ENCODE results near the gene SLC25A27.
"Not testable (repeated sequence)": the region's sequence is repeated elsewhere in the genome, so short reads cannot be mapped to it uniquely, and the experiment has no call there.

SLC25A27 gene

DNA sequence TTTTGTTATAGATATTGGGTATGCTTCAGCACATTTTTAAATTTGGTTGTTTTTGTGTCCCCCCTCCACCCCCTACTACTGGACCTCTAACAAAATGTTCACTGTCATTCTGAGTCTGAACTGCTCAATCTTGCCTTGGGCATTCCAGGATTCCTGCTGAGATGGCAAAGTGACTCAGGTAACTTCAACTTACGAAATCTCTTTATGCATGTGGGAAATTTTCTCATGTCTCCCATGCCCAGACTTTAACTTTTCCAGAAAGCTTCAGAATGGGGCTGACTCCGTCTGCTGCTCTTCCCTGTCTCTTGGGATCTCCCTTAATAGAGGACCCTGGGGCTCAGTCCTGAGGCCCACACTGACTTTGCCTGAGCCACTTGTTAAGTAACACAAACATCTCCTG lies 14.1 kb upstream of the SLC25A27 start:
- H3K27me3 Mint-ChIP-seq: peaks cover 16% of the 10 kb centered on the region
- H3K27ac Mint-ChIP-seq: no peak overlapping the region
- no peak for DNase-seq
- no peaks in the 10 kb centered on the region for H3K9me3 Mint-ChIP-seq
- H3K4me1 Mint-ChIP-seq: peaks cover 7% of the 10 kb centered on the region
- no peak overlapping the region for H3K4me3 Mint-ChIP-seq
- no peak for ATAC-seq

DNA sequence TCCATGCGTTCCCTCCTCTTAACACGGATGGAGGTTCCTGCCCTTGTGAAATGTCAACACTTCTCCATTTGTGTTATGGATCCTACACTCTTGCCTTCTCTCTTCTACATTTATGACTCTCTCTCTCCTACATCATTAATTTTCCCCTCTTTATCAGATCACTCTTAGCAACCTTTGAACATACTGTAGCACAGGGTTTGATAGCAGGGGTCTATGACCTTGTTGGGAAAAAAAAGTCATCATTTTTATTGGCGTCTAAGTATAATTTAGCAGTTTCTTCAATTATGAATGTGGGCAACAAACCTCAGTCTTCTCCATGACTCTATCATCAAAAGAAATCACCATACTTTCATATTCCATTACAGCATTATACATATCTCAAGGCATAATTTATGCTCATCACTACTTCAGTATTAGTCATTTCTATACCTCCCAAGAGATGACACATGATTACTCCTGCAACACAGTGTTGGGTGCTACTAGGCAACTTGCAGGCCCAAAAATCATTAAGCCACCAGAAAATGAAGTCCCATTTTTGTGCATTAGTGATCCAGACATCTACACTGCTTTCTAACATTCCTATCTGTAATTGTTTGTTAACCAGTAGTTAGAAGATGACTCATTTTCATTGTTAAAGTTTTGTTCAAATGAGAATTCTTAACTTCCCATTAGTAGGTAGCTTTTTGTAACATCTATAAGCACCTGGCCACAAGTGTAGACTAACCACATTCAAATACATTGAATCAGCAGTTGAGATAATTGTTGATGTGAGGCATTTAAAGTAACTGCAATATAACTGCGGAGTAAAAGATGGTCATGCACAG lies 9.6 kb upstream of the SLC25A27 start:
- no peak for DNase-seq
- no peak overlapping the region for H3K27ac Mint-ChIP-seq
- H3K4me1 Mint-ChIP-seq: peaks cover 7% of the 10 kb centered on the region
- peak; percentile 99 for ATAC-seq
- peaks cover 26% of the 10 kb centered on the region for H3K27me3 Mint-ChIP-seq
- no peaks in the 10 kb centered on the region for H3K9me3 Mint-ChIP-seq
- no peak overlapping the region for H3K4me3 Mint-ChIP-seq

DNA sequence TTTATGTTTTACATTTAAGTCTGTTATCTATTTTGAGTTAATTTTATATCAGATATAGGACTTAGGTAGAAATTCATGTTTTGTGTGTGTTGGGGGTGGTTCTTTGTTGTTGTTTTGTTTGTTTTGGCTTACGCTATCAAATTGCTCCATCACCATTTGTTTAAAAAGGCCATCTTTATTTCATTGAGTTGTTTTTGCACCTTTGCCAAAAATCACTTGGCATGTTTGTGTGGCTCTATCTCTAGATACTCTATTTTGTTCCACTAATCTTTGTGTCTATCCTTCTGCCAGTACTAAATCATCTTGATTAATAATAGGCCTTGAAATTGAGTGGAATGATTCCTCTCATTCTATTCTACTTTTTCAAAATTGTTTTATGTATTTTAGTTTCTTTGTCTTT lies 7.5 kb upstream of the SLC25A27 start:
- Mint-ChIP-seq H3K4me1 (peaks cover 13% of the 10 kb centered on the region), H3K27me3 (peaks cover 17% of the 10 kb centered on the region), H3K27ac (no peak overlapping the region), H3K9me3 (no peaks in the 10 kb centered on the region), H3K4me3 (no peak overlapping the region)
- ATAC-seq (no peak), DNase-seq (no peak)

DNA sequence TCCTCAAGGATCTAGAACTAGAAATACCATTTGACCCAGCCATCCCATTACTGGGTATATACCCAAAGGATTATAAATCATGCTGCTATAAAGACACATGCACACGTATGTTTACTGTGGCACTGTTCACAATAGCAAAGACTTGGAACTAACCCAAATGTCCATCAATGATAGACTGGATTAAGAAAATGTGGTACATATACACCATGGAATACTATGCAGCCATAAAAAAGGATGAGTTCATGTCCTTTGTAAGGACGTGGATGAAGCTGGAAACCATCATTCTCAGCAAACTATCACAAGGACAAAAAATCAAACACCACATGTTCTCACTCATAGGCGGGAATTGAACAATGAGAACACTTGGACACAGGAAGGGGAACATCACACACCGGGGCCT lies 4.7 kb upstream of the SLC25A27 start:
- H3K27me3 Mint-ChIP-seq: peaks cover 24% of the 10 kb centered on the region
- DNase-seq, H3K9me3 Mint-ChIP-seq, H3K27ac Mint-ChIP-seq, ATAC-seq, H3K4me3 Mint-ChIP-seq: not testable (repeated sequence)
- H3K4me1 Mint-ChIP-seq: peaks cover 19% of the 10 kb centered on the region

DNA sequence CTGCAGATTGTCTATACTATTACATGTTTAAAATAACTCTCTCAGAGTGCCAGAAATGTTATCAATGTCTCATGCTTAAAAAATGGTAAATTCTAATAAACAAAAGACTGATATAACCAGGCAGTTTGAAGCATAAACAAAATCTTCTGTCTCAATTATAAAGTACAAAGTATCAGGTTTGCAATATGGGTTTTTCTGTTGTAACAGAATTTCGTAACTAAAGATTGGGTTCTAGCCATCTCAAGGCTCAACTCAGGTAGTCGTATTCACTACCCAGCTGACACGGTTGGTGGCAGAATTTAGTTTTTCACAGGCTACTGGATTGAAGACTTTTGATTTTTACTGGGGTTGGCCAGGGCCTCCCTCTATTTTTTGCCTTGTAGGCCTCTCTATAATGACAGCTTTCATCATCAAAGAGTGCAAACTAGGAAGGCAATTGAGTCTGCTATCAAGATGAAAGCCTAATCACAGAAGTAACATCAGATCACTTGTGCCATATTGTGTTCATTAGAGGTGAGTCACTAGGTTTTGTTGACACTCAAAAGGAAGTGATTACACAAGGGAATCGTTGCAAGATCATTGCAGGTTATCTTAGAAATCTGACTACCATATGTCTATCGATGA lies 3.8 kb upstream of the SLC25A27 start:
- DNase-seq: no peak

DNA sequence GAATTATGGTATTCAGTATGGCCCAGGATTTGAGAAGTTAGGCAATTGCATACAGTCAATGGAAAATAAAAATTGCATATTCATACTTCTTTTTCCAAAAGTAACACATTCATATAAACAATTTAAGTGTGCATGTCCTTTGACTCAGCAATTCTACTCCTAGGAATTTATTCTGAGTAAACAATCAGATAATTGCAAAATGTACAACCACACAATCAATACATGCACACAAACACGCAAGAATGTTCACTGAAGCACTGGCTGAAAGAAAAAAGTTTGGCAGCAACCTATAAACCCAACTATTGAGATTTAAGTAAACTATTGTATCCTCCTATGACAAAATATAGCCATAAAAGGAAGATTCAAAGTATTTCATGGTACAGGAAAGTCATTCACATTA lies 1.8 kb upstream of the SLC25A27 start:
- no peaks in the 10 kb centered on the region for H3K9me3 Mint-ChIP-seq
- ATAC-seq: no peak
- DNase-seq: no peak
- peaks cover 30% of the 10 kb centered on the region for H3K27me3 Mint-ChIP-seq
- peaks cover 25% of the 10 kb centered on the region for H3K4me1 Mint-ChIP-seq
- no peak overlapping the region for H3K4me3 Mint-ChIP-seq
- no peak overlapping the region for H3K27ac Mint-ChIP-seq

More for the DNA sequence above, 3.8 kb upstream of the SLC25A27 start:
- no peak overlapping the region for H3K4me3 Mint-ChIP-seq
- no peaks in the 10 kb centered on the region for H3K9me3 Mint-ChIP-seq
- no peak for ATAC-seq
- peaks cover 25% of the 10 kb centered on the region for H3K4me1 Mint-ChIP-seq
- no peak overlapping the region for H3K27ac Mint-ChIP-seq
- H3K27me3 Mint-ChIP-seq: peaks cover 32% of the 10 kb centered on the region

DNA sequence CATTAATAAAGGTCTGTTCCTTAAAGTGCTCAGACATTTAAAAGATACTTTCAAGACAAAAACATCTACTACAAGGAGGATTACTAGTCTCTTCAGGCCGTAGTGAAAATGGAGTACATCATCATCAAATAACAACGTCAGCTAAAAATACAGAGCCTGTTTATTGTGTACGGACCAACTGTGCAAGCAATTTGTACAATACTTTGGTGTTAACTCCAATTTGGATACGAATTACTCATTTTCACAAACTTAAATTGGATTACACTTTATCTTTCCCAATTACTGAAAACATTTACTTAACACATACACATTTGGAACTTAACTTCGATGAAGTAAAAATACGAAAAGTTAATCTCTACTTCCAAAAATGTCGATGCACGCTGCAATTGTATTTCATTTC lies 959 bp upstream of the SLC25A27 start:
- H3K27ac Mint-ChIP-seq: no peak overlapping the region

DNA sequence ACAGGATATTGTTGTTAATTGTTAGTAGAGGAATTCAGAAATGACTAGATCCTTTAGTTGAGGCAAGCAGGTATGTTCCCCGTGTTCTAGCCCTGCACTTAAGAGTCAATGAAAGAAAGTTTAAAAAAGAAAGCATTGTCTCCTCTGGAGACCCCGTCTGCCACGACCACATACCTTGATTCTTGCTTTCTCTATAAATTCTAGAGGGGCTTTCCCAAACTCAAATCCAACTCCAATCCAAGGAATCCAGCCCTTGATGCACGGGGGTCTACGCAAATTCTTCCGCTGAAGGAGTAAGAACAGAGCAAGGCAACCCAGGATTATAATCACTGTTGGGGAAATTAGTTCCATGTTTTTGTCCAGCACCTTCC lies 558 bp upstream of the SLC25A27 start:
- Mint-ChIP-seq H3K27me3 (peaks cover 30% of the 10 kb centered on the region), H3K4me1 (peaks cover 25% of the 10 kb centered on the region), H3K4me3 (peak overlapping the region; percentile 82 to 90), H3K27ac (no peak overlapping the region), H3K9me3 (no peaks in the 10 kb centered on the region)
- no peak for DNase-seq
- ATAC-seq: no peak

More for the DNA sequence above, 959 bp upstream of the SLC25A27 start:
- Mint-ChIP-seq H3K9me3 (no peaks in the 10 kb centered on the region), H3K4me3 (peak overlapping the region; percentile 82 to 90), H3K4me1 (peaks cover 25% of the 10 kb centered on the region), H3K27me3 (peaks cover 30% of the 10 kb centered on the region)
- ATAC-seq (no peak), DNase-seq (no peak)

DNA sequence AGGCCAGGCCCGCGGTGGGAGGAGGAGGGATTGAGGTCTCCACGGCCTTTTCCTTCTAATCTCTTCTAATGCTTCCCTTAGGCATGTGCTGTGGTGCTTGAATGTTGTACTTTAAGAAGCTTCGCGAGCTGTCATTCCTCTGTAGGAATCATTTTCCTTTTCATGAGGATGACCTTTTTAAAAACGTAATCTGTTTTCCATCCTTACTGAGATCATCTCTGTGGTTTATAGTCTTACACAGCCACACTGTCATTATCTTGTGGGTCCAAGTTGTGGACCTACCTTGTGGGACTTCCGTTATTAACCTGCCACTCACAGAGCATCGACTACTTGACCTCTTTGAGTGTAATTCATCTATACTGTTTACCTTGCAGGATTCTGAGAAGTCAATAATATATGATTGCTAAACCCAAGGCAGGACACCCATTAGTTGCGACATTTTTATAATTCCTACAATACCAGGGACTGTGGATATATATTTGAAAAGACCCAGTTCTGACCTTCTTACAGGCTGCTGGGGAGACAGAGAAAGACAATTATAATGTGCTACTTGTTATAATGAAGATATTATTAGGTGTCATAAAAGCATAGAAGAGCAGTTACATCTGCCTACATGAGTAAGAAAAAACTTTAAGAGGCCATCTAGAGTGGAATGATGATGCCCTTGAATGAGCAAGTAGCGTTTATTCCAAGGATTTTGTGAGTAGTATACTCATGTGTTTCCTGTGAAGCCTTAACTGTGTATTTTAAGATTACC lies 842 bp downstream of the SLC25A27 start:
- H3K27ac Mint-ChIP-seq: no peak overlapping the region
- ATAC-seq: no peak
- no peaks in the 10 kb centered on the region for H3K9me3 Mint-ChIP-seq
- H3K4me3 Mint-ChIP-seq: peak overlapping the region; percentile 82 to 90
- H3K27me3 Mint-ChIP-seq: peaks cover 30% of the 10 kb centered on the region
- peaks cover 25% of the 10 kb centered on the region for H3K4me1 Mint-ChIP-seq
- DNase-seq: no peak

DNA sequence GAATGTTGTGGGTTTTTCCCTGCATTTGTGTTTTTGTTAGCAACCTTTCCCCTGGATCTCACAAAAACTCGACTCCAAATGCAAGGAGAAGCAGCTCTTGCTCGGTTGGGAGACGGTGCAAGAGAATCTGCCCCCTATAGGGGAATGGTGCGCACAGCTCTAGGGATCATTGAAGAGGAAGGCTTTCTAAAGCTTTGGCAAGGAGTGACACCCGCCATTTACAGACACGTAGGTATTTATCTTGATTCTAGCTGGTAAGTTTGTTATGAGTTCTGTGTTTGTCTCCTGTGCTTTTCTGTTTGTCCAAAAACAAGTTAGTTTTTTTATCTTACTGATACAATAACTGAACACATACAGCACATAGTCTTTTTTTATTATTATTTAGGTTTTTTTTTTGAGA lies 3.0 kb downstream of the SLC25A27 start:
- H3K4me1 Mint-ChIP-seq: peaks cover 19% of the 10 kb centered on the region
- no peaks in the 10 kb centered on the region for H3K9me3 Mint-ChIP-seq
- H3K27me3 Mint-ChIP-seq: peaks cover 30% of the 10 kb centered on the region
- no peak for ATAC-seq
- no peak overlapping the region for H3K4me3 Mint-ChIP-seq
- DNase-seq: no peak
- H3K27ac Mint-ChIP-seq: no peak overlapping the region

DNA sequence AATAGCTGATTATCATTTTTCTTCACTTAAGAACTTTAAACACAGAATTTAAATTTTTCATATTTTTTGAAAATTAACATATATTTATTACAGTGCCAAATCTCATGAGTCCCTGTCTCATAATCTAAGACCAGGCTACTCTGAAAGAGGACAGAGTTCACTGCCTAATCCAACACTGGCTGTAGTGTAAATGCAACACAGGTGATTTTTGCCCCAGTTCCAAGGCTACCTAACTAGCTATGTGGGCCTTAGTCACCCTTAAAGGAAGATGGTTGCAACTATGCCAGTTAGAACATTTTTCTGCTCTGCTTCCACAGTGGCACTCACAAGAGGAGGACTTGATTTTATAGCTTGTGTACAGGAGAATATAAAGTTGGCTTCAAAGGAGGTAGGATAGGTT lies 4.9 kb downstream of the SLC25A27 start:
- no peak overlapping the region for H3K27ac Mint-ChIP-seq
- DNase-seq: no peak
- peaks cover 21% of the 10 kb centered on the region for H3K27me3 Mint-ChIP-seq
- H3K4me3 Mint-ChIP-seq: no peak overlapping the region
- H3K9me3 Mint-ChIP-seq: no peaks in the 10 kb centered on the region
- no peak for ATAC-seq
- peaks cover 11% of the 10 kb centered on the region for H3K4me1 Mint-ChIP-seq

DNA sequence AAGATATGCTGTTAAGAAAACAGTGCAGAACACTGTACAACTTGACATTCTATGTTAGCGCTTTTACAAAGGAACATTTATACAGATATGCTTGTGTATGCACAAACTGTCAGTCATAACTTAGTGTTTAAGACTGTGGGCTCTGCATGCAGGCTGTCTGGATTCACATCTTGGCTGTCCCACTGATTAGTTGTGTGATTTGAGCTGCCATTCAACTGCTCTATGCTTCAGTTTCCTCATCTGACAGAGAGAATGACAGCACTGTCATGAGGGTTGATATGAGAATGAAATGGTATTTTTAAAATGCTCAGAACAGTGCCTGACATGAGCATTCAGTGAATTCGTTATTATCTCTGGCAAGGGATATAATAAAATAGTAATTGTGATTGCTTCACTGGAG lies 8.7 kb downstream of the SLC25A27 start:
- no peaks in the 10 kb centered on the region for H3K9me3 Mint-ChIP-seq
- ATAC-seq: no peak
- DNase-seq: no peak
- no peaks in the 10 kb centered on the region for H3K4me1 Mint-ChIP-seq
- no peak overlapping the region for H3K4me3 Mint-ChIP-seq
- H3K27me3 Mint-ChIP-seq: no peaks in the 10 kb centered on the region
- H3K27ac Mint-ChIP-seq: no peak overlapping the region

DNA sequence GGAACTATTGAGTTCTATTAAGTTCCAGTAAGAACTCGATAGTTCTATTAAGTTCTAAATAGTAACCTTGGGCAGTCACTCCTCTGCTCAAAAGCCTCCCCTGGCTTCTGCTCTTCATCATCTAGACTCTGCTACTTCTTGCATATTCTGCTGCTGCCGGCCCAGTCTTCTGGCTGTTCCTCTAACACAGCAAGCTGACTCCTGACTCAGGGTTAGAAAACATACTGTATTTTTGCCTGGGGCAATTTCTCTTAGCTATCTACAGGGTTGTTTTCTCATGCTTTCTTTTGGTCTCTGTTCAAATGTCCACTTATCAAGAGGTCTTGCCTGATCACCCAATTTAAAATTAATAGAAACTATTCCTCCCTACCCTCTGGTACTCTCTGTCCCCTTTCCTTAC lies 14.6 kb downstream of the SLC25A27 start:
- no peaks in the 10 kb centered on the region for H3K9me3 Mint-ChIP-seq
- no peak for ATAC-seq
- H3K4me1 Mint-ChIP-seq: no peaks in the 10 kb centered on the region
- H3K27me3 Mint-ChIP-seq: no peaks in the 10 kb centered on the region
- DNase-seq: no peak
- no peak overlapping the region for H3K27ac Mint-ChIP-seq
- H3K4me3 Mint-ChIP-seq: no peak overlapping the region

DNA sequence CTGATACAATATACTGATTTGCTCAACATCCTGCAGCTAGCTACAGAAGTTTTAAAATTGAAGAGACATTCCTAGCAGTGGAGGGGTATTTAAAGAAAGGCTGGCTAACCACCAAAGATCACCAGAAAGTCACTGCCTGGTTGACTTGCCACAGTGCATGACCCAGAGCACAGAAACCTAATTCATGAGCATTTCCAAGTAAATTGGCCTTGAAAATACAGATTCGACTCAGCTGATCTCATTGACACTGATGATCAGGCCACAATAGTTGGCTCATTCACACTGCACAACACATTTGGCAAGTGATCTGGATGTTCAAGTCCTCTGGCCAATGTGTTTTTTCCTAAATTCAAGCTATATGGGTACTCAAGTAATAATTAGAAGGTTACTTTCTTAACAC lies 21.6 kb downstream of the SLC25A27 start:
- H3K9me3 Mint-ChIP-seq: no peaks in the 10 kb centered on the region
- no peak overlapping the region for H3K4me3 Mint-ChIP-seq
- H3K4me1 Mint-ChIP-seq: no peaks in the 10 kb centered on the region
- no peaks in the 10 kb centered on the region for H3K27me3 Mint-ChIP-seq
- ATAC-seq (peak; percentile 45), DNase-seq (no peak)
- H3K27ac Mint-ChIP-seq: no peak overlapping the region

DNA sequence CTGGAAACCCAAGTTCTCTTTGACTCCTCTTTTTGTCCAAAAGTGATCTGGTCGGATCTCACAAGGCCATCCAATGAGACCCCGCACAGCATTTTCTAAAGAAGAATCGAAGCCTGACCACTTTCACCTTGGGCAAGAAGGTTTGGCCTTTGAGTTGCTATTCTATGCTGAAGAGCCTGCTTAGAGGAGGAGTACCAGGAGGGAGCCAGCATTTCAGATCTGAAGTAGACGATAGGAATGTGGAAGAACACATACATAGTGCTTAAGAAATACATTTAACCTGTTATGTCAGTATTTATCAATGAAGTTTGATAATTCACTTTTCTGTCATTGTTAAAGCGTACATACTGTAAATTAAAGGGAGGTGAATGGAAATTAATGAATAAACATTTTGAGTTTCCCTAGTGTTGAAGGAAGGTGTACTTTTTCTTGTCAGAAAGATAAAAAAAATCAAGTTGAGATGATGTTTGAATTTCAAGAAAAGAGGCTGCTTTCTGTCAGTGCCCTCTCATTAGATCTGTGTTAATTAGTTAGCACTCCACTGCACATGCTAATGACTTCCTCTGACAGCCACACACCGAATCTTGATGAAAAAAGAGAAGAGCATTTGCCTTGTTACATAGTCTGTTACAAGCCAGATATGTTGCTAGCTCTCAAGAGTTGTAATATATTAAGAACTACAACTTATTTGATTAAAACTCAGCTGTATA lies 24.0 kb downstream of the SLC25A27 start:
- Mint-ChIP-seq H3K4me3 (no peak overlapping the region), H3K27ac (no peak overlapping the region), H3K4me1 (no peaks in the 10 kb centered on the region), H3K9me3 (no peaks in the 10 kb centered on the region), H3K27me3 (no peaks in the 10 kb centered on the region)
- DNase-seq: no peak
- ATAC-seq: no peak

DNA sequence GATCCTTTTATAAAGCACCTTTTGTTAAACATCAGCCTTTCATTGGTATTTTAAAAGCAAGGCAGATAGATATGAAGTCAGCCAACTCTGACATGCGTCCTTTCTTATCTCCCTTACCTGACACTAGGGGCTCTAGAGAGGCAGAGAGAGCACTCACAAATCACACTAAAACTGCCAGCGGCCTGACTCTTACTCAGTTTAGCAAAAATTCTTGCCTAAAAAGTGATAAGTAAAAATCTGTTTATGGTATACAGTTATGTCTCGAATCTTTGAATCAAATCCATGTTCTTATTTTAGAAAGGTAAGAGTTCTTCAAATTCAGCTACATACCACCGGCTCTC lies 24.5 kb downstream of the SLC25A27 start:
- H3K4me3 Mint-ChIP-seq: no peak overlapping the region
- no peak overlapping the region for H3K27ac Mint-ChIP-seq
- no peaks in the 10 kb centered on the region for H3K4me1 Mint-ChIP-seq
- H3K27me3 Mint-ChIP-seq: no peaks in the 10 kb centered on the region
- H3K9me3 Mint-ChIP-seq: no peaks in the 10 kb centered on the region
- DNase-seq (no peak), ATAC-seq (no peak)

Data from stimulated activated naive CD8-positive, alpha-beta T cell treated with anti-CD3 and anti-CD28 coated beads, Interleukin-15, amount 100 ng/mL, for 72 hours (primary cell).